NK-92 (cell line): ENCODE data around the gene PPIL1.

Source experiments
- DNase-seq: peaks from one replicate; lab custom pipeline; 2025; ENCODE audit not compliant: unreplicated experiment; lab: John Stamatoyannopoulos, UW

PPIL1 gene

DNA sequence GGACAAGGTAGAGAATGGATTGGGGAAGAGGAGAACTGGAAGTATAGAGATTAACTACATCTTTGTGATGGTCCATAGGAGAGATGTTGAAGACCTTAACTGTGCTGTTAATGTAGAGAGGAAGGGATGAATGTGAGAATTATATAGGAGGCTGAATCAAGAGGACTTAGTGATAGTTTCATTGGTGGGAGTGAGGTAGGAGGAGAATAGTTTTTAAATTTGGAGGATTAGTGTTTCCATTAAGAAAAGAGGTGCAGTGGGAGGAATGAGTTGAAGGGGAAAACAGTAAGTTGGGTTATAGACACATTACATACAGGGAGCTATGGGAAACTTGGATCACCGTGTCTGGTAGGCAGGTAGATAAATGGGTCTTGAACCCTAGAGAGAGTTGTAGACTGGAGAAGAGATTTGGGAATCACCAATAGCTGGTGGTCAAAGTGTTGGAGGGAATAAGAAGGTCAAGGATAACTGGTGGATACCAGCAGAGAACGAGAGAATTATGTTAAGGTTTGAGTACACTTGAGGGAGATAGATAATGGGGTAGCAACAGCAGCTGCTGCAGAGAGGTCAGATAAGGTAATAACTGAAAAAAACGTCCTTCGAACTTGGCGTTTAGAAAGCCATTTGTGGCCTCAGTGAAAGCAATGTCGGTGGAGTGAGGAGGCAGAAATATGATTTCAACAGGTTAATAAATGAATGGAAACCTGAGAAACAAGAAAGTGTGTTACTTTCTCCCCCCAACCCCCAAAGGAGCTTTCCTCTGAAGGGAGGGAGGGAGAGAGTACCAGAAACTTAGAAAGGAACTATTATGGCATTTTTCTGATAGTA is 14.3 kb upstream of the PPIL1 start:
- no peak for DNase-seq

DNA sequence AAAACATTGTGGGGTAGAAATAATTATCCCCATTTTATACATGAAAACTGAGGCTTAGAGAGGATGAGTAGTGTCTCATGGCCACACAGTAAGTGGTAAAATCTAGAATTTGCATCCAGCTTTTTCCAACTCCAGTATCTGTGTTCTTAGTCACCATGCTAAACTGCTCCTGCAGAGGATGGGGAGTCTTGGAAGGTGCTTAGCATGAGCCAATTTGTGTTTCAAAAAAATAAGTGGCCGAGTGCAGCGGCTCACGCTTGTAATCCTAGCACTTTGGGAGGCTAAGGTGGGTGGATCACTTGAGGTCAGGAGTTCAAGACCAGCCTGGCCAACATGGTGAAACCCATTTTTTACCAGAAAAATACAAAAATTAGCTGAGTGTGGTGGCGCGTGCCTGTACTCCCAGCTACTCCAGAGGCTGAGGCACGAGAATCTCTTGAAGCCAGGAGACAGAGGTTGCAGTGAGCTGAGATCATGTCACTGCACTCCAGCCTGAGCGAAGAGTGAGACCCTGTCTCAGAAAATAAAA is 13.6 kb upstream of the PPIL1 start:
- DNase-seq = no peak

DNA sequence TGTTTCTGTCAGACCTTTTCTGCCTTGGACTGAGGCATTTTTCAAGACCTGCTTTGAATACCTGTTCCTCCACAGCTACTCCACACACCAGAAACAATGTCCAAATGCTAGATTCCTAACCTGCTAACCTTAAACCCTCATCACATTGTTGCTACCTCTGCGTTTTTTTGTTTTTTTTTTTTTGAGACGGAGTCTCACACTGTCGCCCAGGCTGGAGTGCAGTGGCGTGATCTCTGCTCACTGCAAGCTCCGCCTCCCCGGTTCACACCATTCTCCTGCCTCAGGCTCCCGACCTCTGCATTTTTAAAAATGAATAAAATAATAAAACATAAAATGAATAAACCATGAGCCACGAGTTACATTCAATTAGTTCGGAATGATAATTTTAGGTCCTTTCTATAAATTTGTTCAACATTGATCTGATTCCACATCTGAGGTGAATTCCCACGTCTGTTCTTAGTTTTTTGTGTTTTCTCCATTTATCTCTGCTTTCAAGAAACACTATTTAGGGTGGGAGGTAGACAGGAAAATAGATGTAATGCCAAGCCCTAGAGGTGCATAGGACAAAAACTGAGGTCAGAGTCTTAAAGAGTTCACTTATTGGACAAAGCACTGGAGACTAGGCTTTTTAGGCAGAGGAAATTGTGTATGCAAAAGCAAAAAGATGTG is 12.5 kb upstream of the PPIL1 start:
- no peak for DNase-seq

DNA sequence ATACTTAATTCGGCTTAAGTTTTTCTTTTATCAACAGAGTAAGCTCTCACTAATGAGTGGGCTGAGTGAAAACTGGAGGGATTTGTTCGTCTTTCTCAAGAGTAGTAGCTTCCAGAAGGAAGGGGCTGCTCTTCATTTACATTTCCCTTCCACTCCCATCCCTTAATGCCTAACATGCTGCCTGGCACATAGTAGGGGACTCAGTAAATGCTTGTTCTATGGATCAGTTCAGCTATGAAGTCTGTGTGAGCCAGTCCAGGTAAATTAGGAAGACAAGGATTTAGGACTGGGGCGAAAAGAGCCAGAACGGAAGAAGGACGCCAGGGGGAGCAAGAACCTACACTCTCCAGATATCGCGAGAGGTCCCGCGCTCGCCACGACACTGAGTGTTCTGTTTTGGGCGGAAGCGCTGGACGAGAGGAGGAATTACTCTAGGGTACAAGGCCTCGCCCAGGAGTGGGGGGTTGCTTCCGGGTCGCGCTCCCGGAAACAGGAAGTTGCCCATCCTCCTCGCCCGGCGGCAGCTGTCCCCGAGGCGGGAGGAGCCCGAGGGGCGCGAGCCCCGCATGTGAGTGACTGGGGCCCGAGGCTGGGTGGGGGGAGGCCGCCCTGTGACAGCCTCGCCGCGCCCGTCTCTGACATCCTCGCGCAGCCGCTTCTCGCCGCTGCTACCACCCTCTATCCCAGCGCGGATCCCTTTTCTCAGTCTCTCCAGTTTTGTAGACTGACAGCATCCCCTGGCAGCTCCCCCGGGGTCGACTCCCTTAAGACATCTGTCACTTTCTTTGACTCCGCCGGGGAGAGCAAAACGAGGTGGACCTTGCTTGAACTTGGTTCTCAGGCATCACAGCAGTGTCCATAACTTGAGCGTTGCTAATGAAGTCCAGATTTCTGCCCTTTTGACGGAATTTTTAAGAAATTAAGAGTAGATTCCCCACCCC is 11.1 kb upstream of the PPIL1 start, which contains the start of gene C6orf89:
Gene C6orf89, plus strand, starts transcription at position 492 of the 941 bp plus-strand sequence. CDS start 13,493 bp downstream, outside the sequence.
- peak; percentile 83 for DNase-seq

DNA sequence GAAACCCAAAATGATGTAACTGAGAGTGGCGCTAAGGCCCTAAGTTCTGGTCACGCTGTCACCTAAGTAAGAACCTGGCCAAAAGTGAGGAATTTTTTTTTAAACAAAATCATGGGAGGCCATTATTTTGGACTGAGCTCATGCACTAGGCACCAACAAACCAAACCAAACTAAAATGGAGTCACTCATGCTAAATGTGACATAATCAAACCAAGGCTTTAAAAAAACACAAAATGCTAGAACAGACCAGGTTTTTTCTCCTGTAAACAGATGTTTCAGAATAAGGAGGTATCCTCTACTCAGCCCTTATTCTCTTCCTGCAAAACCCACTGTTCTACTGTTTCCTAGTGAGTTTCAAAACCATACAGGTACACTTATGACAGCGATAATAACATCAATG is 10.0 kb upstream of the PPIL1 start:
- no peak for DNase-seq

DNA sequence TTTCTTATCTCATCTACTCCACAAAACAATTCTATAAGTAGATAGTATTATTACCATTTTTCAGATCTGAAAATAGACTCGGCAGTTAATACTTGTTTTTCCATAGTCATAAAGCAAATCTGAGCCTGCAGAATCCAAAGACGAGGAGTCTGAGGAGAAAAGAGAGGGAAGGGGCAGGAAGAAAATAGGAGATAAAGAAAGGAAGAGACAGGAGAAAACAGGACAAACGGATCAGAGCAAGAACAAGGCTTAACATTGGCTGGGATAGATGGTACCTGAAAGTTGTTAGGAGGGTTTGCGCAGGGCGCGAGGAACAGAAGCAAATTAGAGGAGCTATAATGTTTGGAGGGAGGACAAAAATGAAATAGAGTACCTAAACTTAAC is 639 bp upstream of the PPIL1 start:
- DNase-seq = no peak

DNA sequence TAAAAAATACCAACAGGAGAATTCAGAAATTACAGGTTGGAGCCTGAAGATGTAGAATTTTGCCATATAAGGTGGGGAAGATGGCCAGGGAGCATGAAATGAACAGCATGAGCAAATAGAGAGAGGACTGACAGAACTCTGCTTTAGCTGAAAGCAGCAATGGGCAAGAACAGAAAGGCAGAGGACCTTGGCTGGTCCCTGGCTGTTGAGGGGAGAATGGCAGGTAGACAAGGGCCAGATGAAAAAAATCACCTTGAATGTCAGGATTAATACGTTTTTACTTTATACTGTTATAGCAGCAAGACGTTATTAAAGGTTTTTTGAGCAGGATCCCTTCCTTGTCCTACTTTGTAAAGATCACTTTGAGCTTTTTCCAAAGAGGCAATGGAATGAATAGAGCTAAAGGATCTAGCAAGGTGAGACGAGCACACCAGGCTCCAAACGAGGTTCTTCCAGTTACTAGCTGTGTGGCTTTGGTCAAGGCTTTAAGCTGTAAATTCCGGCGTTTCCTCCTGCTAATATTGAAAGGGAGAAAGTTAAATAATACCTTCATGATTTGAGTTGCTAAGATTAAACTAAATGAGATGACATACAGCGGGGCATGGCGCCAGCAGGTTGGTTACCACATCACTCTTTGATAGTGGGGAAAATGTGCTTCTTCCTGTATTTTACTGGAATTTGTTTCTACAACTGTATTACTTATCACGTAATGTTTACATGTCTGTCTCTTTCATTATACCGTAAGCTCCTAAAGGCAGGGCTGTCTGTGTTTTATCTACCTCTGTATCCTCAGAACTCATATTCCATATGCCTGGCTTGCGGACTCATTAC is 776 bp downstream of the PPIL1 start:
- no peak for DNase-seq

DNA sequence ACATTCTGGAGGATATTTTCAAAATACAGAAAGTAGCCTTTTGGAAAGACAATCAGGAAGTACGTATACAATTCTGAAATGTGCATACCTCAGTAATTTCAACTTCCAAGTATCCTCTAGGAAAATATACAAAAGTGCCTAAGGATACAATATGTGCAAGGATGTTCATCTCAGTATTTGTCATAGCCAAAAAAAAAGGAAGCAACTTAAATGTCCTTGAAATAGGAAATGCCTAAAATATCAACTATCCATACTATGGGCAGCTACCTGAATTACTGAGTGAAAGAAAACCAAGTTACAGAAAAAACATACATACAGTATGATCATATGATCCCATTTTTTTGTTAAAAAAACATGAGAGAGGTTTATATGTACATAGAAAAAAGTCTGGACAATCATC is 1.5 kb downstream of the PPIL1 start:
- no peak for DNase-seq

DNA sequence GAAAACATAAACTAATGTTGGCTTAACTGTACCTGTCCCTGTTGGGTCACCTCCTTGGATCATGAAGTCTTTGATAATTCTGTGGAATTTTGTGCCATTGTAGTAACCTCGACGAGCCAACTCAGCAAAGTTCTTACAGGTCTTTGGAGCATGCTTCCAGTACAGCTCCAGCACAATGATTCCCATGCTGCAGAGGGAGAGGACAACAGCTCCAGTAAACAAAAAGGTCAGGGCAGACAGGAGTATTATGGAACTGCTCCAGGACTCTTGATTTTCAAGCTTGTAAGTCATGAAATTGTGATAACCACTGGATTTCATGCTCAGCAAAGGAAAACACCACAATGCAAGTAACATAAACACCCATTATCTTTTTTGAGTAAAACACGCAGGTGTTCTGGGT is 2.9 kb downstream of the PPIL1 start:
- no peak for DNase-seq

DNA sequence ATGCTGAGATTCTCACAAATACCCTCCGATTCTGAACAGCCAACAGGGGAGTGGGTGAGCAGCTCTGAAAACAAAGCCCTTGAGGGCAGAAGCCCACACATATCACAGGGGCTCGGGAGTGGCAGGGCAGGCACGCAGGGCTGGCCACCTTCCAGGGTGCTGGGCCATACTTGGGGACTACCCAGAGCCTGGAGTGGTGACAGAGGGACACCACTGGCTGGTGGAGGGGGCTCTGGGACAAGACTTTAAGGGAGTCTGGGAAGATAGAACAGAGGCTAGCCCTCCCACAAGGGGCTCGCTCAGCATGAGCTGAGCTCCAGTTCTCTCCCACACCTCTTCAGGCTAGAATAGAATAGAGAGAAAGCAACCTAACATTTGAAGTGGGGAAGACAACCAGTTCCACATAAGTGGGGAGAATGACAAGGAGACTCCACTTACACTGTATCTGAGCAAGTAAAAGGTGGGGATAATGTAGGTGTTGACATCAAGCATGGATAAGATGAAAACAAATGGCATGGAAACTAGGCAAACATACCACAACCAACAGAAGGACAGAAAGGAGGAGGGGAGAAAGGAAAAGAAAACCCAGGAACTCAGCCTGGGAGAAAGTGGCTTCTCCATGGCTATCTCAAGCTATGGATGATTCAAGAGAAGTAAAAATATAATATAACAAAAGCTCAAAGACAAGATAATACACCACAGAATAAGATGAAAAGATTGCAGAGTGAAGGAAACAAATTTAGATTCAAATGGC is 7.0 kb downstream of the PPIL1 start:
- no peak for DNase-seq

DNA sequence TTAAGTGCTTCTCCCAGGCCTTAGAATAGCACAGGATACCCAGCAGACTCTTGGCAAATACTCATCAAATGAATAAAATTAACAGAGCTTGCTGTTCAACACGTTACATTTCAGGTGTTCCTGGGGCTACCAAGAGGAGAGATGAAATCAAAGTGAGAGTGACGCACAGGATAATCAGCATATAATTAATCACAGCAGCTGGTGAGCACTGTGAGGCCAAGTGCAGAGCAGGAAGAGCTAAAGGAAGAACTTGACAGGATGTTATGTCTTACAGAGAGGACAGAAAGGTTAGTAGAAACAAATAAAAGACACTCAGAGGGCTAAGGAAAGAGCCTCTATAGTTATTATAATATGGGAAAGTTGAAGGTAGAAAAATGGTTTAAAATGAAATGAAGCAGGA is 8.8 kb downstream of the PPIL1 start:
- DNase-seq = no peak

DNA sequence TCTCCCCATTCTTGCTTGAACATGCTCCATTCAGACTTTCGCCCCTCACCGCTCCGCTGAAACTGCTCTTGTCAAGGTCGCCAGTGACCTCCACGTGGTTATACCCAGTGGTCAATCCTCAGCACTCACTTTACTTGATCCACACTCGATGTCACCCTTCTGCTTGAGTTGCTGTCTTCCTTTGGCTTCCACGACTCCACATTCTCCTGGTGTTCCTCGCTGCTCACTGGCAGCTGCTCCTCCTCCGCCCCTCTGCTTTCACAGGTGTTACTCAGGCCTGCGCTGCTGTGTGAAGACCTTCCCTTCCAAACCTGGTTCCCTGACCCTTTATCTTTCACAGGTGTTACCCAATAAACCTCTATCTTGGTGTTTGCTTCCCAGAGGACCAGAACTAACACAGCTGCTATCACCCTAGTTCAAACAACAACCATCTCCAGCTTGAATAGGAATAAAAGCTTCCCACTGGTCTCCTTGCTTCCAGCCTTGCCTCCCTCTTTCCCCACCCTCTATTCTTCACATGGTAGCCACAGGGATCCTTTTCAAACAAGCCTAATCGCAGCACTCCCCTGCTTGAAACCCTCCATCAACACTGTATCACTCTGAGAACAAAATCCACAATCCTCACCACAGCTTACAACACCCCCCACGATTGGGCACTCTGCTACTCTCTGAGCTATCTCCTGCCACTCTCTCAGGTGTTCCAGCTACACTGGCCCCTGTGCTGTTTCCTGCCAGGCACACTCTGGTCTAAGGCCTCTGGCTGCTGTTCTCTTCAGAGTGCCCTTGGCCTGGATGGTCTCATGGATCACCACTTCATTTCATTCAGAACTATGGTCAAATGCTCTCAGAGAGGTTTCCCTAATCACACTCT is 10.7 kb downstream of the PPIL1 start:
- DNase-seq = no peak

DNA sequence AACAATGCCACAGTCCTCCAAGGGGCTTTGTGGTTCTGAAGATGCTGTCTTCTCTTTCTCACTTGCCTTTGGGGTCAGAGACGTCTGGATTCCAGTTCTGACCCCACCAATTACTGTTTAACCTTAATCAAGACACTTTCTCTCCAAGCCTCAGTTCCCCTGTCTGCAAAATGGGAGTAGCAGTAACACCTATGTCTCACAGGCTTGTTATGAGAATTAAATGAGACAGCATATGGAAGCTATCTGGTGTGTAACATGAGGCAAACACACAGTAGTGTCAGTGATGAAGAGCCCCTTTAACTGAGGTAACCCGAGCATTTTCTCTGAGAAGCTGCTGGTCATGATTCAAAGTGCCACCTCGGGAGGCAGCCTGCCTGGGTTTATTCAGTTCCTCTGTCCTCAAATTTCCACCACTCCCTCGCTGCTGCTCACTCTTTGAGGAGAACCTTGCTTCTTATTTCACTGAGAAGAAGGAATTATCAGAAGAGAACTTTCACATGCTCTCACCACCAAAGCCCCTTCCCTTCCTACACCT is 11.7 kb downstream of the PPIL1 start:
- no peak for DNase-seq

DNA sequence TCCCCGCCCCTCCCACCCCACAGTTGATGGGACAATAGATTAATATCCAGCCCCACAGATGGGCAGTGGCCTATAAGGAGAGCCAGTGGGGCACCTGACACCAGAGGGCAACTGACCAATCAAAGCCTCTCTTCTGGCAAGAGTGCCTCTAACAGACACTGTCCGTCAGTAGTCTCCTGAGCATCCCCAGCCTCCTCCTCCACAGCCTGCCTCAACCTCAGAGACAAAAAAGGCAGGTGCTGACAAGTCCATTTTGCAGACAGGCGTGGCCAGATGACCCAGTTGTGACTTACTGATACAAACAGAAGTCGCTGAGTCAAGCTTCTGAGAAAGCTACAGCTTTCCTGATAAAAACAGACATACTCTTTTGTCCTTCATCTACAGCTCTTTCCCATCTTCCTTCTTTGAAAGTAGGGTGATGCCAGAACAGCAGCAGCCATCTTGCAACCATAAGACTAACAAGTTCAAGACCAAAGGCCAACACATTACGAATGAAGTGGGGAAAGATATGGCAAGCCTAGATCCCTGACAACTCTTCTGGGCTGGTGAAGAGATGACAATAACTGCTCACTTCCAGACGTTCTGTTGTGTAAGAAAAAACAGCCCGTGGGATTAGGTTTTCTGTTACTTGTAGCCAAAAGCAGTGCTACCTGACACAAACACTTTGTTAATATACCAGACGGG is 12.3 kb downstream of the PPIL1 start:
- DNase-seq = no peak

DNA sequence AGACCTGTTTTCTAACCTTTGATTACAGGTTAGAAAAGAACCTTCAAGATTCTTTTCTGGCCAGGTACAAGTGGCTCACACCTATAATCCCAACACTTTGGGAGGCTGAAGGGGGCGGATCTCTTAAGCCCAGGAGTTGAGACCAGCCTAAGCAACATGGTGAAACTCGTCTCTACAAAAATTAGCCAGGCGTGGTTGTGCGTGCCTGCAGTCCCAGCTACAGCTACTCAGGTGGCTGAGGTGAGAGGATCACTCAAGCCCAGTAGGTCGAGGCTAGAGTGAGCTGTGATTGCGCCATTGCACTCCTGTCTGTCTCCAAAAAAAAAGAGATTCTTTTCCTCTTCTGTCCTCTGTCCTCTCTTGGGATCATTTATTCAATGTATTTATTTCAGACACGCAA is 14.5 kb downstream of the PPIL1 start:
- DNase-seq = no peak

DNA sequence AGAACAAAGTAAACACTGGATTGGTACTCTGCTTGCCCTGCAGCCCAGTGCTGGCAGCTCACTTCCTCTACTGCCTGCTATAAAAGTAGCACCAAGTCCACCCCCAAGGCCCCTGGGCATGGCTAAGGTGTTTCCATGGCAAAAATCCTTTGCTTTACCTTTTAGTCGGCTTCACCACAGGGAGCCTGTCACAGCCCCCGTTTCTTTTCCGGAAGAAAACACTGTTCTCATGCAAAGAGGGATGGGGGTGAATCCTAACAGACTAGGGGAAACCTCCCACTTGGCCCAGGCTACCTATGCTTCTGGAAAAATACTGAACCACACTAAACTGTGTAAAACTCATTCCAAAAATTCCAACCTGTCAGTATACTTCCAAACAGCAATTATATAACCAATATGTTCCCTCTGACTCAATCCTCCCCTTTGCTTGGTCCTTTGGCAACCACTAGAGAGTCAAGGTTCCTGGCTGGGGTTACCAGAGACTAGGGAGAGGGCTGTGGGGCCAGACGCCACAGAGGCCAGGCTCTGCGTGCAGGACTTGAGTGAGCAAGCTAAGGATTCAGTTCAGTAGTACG is 16.1 kb downstream of the PPIL1 start:
- DNase-seq = no peak

DNA sequence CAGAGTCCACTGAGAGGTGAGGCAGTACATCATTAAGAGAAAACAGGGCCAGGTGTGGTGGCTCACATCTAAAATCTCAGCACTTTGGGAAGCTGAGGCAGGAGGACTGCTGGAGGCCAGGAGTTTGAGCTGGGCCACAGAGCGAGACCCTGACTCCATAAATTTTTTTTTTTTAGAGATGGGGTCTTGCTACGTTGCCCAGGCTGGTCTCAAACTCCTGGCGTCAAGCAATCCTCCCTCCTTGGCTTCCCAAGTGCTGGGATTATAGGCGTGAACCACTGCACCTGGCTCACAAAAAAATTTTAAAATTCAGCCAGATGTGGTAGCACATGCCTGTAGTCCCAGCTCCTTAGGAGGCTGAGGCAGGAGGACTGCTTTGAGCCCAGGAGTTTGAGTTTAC is 17.3 kb downstream of the PPIL1 start:
- no peak for DNase-seq

DNA sequence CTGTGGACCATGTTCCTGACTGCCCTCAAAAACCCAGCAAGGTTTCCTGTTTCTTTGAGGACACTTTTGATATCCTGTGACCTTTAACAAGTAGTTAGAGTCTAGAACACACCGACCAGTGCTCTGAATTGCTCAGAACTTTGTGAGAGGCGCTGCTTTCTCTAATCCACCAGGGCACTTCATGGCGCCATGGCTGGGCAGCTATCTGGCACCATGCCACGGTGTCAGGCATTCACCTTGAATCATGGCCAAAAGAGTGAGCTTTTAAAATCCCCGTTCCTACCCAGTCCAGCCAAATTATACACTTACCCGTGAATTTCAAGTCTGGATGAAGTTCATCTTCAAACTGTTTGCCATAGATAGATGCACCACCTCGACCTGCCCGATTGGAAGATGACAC is 18.3 kb downstream of the PPIL1 start:
- DNase-seq = no peak
